ENCODE results near the gene DKK1.
"Not testable (repeated sequence)": the region's sequence is repeated elsewhere in the genome, so short reads cannot be mapped to it uniquely, and the experiment has no call there.

Gene DKK1

DNA sequence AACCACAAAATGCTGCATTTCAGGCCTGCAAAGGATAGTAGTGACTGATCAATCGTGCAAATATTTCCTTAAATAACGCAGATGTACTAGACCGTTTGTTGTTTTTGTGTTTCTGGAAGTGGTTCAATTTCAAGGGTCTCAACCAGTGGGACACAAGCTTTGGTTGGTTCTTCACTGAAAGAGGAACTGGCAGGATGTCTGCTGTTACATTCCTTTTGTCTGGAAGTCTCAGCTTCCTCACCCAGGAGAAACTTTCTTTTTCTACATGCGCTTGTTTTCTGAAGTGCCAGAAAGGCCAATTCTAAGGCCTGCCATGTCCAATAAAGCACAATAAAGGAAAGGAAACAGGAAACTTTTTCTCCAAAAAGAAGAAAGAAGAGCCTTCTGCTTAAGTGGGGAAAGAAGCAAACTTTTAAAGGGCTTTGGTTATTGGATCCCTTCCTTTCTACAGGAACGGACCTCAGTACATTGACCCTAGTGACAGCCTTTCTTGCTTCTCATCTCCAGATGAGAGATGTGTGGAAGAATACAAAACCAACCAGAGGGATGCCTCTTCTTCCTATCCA lies 4.1 kb downstream of the DKK1 start:
- DNase-seq = no peak

GRCh38 chr10:52318822-52319464 lies 4.9 kb downstream of the DKK1 start:
- no peak for DNase-seq

DNA sequence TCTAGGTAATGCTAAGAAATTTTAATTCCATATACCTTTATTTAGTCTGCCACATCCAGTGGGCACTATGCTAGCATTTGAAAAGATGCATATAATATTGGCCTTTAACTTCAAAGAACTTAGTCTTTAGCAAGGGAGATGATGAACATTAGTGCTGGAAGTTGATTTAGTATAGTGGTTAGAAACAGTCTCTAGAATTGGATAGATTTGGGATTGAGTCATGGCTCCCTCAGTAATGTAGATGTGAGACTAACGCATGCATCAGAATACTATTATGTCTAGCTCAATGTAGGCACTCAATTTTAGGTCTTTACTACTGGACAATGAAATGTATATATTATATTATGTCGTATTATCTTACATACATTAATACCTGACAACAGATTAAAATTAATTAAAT lies 5.8 kb downstream of the DKK1 start:
- DNase-seq = no peak

GRCh38 chr10:52322323-52322722 lies 8.2 kb downstream of the DKK1 start:
- DNase-seq = no peak

DNA sequence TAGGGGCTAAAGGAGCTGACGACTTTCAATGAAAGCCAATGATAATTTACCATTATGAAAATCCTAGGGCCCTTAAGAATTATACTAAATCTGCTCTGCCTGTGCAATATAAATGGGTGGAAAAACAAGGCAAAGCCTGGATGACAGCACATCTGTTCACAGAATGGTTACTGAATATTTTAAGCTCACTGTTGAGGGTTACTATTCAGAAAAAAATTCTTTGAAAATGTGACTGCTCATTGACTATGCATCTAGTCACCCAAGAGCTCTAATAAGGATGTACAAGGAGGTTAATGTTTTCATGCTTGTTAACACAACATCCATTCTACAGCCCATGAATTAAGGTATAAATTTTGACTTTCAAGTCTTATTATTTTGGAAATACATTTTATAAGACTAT lies 8.9 kb downstream of the DKK1 start:
- DNase-seq = no peak

DNA sequence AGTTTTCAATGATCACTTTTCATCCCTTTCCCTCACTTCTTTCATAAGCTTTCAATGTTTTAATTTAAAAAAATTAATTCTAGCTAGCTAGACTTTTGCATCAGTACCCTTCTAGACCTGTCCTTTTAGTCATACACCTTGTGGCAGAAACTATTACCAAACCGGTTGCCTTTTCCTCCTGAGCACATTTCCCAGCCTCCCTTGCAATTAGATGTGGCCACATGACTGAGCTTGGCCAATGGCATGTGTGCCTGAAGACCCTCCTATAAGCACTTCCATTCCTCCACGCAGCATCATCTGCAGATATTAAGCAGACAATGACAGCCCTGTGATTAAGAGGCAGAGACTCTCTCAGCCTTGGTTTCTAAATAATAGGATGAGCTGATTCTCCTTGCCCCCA lies 12.3 kb downstream of the DKK1 start:
- DNase-seq = no peak

DNA sequence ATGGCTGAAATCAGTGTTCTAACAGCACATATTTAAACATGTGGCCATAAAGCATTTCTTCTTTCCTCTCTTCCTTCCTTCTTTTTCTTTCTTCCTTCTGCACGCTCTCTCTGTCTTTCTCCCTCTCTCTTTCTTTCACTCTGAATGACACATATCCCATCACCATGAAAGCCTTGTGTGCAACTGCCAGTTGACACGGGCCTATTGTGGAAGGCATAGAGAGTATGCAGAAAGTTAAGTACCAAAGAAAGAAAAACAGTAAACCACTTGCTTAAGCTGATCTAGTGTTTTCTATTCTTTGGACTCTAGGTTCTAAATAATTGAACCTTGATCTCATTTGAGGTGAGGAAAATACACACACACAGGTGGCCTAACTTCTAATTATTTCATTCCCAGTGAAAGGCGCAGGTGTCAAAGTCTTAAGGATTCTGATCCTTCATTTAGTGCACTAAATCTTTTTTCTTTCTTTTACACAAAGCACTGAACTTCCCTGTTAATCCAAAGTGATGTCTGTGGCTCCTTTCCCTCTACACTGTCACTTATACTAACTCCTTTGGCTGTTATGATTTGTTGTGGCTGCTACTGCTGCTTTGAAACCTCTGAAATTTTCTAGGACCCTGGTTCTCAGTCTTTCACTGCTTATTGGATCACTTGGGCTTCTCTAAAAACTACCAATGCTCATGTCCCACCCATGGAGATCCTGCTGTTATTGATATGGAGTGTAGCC lies 17.7 kb downstream of the DKK1 start:
- DNase-seq = no peak

DNA sequence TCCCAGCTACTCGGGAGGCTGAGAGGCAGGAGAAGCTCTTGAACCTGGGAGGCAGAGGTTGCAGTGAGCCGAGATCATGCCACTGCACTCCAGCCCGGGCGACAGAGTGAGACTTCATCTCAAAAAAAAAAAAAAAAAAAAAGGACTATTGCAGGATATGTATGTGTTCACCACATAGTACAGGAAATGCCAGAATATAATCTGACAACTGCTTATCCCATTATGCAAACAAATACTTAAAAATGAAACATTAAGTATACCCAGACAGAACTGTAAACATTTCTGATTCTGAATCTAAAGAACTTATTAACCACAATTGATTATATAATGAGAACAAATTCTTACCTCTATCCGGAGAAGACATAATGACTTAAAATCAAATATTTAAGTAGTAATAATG lies 18.7 kb downstream of the DKK1 start:
- no peak for DNase-seq

DNA sequence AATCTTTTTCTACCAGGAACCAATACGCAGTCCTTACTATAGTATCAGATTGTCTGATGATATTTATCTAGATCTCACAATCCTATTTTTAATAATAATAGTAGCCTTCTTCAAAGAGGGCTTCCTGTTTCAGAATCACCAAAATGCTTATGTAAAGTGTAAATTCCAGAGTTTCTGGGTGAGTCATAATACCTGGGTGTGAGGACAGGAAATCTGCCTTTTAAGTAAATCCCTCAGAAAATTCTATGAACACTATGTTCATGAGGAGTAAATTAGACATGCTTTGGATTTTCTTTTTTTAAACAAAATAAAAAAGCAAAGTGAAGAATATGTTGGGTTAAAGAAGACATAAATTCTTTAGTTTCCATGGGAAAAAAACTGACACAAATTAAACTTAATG lies 20.5 kb downstream of the DKK1 start:
- no peak for DNase-seq

GRCh38 chr10:52335665-52336064 lies 21.6 kb downstream of the DKK1 start:
- no peak for DNase-seq

- no peak for DNase-seq
These were observed 23.1 kb downstream of the DKK1 start for GRCh38 chr10:52337225-52337624.

GRCh38 chr10:52343439-52343838 lies 29.4 kb downstream of the DKK1 start:
- DNase-seq = no peak

GRCh38 chr10:52346394-52347326 lies 32.6 kb downstream of the DKK1 start:
- DNase-seq = no peak

DNA sequence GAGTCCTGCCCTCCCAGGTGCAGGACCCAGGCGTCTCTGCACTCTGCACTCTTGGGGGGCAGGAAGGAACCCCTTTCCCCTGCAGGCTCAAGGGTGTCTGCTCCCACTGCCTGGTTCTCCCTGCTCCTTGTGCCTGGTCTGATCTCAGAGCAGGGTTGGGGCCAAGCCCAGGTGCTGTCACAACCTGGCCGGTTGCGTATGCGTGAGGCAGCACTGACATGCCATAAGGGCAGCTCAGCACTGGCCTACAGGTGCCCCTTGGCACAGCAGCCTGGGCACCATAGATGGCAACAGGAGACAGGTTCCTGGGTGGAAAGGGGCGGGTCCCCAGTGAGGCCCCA lies 33.2 kb downstream of the DKK1 start:
- DNase-seq = no peak

DNA sequence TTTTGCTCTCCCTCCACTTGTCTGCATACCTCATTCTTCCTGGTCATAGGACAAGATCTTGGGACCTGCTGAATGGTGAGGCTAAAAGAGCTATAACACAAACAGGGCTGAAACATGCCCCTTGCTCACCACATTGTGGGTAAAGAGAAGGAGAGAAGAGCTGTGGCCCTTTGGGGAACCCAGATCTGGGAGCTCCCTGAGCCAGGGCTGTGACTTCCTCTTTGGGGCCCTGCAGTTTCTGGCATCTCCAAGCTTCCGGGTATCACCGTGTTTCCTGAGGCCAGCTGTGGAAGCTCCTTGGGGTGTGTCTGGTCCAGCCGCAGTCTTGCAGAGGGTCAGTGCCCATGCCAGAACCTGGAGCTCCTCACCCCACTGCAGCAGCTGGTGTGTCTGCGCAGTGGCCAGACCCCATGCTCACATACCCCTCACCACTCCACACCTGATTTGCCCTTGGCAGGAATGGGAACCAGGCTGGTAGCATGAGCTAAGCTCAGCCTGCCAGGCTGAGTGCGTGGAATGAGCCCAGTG lies 34.0 kb downstream of the DKK1 start:
- DNase-seq = no peak

GRCh38 chr10:52351914-52352330 lies 37.8 kb downstream of the DKK1 start:
- DNase-seq = no peak

- DNase-seq = no peak
These were observed 39.1 kb downstream of the DKK1 start for GRCh38 chr10:52353205-52353604.

GRCh38 chr10:52353960-52354394 lies 39.9 kb downstream of the DKK1 start:
- DNase-seq = no peak

DNA sequence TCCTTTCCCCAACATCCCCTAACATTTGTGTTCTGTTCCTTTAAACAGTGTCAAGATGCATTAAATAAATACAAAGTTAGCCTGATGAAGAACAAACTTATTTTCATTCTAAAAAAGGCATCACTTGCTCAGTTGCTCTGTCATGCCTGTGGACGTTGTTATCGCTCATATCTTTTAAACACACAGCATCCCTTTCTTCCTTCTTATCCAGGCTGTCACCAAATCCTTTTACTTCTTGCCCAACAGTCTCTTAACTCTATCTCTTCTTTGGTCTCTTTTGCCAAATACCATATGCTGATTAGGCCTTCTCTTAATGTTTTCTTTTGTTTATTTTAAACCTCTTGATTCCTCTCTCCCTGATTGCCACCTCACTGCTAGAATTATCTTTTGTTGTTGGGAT lies 43.9 kb downstream of the DKK1 start:
- DNase-seq = no peak

- no peak for DNase-seq
These were observed 45.4 kb downstream of the DKK1 start for GRCh38 chr10:52359441-52359840.

DNA sequence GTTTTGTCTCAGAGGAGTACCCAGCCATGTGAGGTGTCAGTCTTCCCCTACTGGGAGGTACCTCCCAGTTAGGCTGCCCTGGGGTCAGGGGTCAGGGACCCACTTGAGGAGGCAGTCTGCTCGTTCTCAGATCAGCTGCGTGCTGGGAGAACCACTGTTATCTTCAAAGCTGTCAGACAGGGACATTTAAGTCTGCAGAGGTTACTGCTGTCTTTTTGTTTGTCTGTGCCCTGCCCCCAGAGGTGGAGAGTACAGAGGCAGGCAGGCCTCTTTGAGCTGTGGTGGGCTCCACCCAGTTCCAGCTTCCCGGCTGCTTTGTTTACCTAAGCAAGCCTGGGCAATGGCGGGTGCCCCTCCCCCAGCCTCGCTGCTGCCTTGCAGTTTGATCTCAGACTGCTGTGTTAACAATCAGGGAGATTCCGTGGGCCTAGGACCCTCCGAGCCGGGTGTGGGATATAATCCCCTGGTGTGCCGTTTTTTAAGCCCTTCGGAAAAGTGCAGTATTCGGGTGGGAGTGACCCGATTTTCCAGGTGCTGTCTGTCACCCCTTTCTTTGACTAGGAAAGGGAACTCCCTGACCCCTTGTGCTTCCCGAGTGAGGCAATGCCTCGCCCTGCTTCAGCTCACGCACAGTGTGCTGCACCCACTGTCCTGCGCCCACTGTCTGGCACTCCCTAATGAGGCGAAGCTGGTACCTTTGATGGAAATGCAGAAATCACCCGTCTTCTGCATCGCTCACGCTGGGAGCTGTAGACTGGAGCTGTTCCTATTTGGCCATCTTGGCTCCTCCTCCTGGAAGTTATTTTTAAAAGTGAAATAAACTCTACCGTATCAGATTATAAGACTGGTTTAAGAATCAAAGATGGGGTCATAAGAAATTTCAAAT lies 51.7 kb downstream of the DKK1 start:
- not testable (repeated sequence) for DNase-seq

Data from effector CD4-positive, alpha-beta T cell (primary cell).